A549 (cell line): ENCODE measurements around the gene ATXN7L1. TPM values are rescaled to one million over a fixed set of nuclear protein-coding genes. Genes with fewer than 3 reads are reported as not detected.

Source experiments
- ATAC-seq, 2 experiments: fragments of 200-7000 bp in 1 of 2; fragments of >200 bp in 1 of 2; cut with Nextera tagmentation in 1 of 2; cut with Tn5 transposase in 1 of 2; 3 replicates each; pipeline versions ENCODE4 v1.8.0 to v1.9.1; 2018 to 2020; ENCODE audit warnings: mild to moderate bottlenecking in 1 of 2, moderate library complexity in 1 of 2
- CTCF ChIA-PET: fragments of 300-600 bp; sonication (Branson Sonifier 250); formaldehyde crosslinking; extraction: SDS; loops from one replicate; lab custom pipeline; 2021; ENCODE audit warnings: antibody characterized with exemption, inconsistent platforms; lab: Yijun Ruan, JAX
- POLR2A ChIA-PET: fragments of 350-600 bp; formaldehyde crosslinking; extraction: SDS; loops from one replicate; lab custom pipeline; 2021; ENCODE audit warnings: antibody characterized with exemption, inconsistent platforms; lab: Yijun Ruan, JAX
- DNase-seq, 2 experiments: peaks; one replicate each; pipeline versions ENCODE4 v3.0.0 to v3.0.0-alpha.2; 2011 to 2016; ENCODE audit warnings: low read depth in 1 of 2, low spot score in 1 of 2
- FAIRE-seq: peaks from 2 replicates; lab custom pipeline; 2011; peaks lifted over from hg19 to GRCh38; lab: Jason Lieb, UNC
- H3K27ac ChIP-seq, 2 experiments: fragments of >200 bp; sonication (Bioruptor Twin); formaldehyde crosslinking; 3 replicates each; pipeline ENCODE4 v1.5.1; 2016 to 2017
- H3K4me1 ChIP-seq: fragments of >200 bp; sonication (Bioruptor Twin); formaldehyde crosslinking; 3 replicates; pipeline ENCODE4 v1.6.1; 2016
- H3K4me2 ChIP-seq: fragments of >200 bp; sonication (Bioruptor Twin); formaldehyde crosslinking; 3 replicates; pipeline ENCODE4 v1.6.1; 2016
- H3K4me3 ChIP-seq: fragments of >200 bp; sonication (Bioruptor Twin); formaldehyde crosslinking; 3 replicates; pipeline ENCODE4 v1.5.1; 2016
- H3K9me3 ChIP-seq: fragments of >200 bp; sonication (Bioruptor Twin); formaldehyde crosslinking; 3 replicates; pipeline ENCODE4 v1.6.1; 2016
- BHLHE40 ChIP-seq: IDR thresholded peaks from 2 replicates; pipeline ENCODE4 v1.6.1; 2012; ENCODE audit warnings: low read depth, low read length, inconsistent platforms
- CBX2 ChIP-seq: fragments of 200-600 bp; sonication (generic); IDR thresholded peaks from 2 replicates; pipeline ENCODE4 v1.6.1; 2016; ENCODE audit warnings: low read depth, mild to moderate bottlenecking, borderline replicate concordance
- CBX8 ChIP-seq: fragments of 200-600 bp; sonication (generic); IDR thresholded peaks from 2 replicates; pipeline ENCODE4 v1.6.1; 2016
- CEBPB ChIP-seq, 2 experiments: fragments of >200 bp in 1 of 2; sonication (Bioruptor Twin) in 1 of 2; formaldehyde crosslinking in 1 of 2; IDR thresholded peaks; 2 replicates each; pipeline ENCODE4 v1.6.1; 2012 to 2016
- CHD2 ChIP-seq: fragments of 150-350 bp; IDR thresholded peaks from 2 replicates; pipeline ENCODE4 v1.6.1; 2014; ENCODE audit warnings: low read length; ENCODE audit not compliant: partially characterized antibody
- CHD4 ChIP-seq: fragments of 200-600 bp; sonication (generic); IDR thresholded peaks from 2 replicates; pipeline ENCODE4 v1.6.1; 2016; ENCODE audit warnings: antibody characterized with exemption, mild to moderate bottlenecking, borderline replicate concordance
- EHF ChIP-seq: fragments of 250-450 bp; sonication (Bioruptor Pico); IDR thresholded peaks from 2 replicates; pipeline ENCODE4 v1.5.0; 2020; ENCODE audit warnings: mild to moderate bottlenecking
- EP300 ChIP-seq, 2 experiments: fragments of >200 bp; sonication (Bioruptor Twin); formaldehyde crosslinking; IDR thresholded peaks; 2 replicates in 1 of 2; 3 replicates in 1 of 2; pipeline ENCODE4 v1.6.1; 2016 to 2017
- ESRRA ChIP-seq: fragments of 150-350 bp; IDR thresholded peaks from 2 replicates; pipeline ENCODE4 v1.6.1; 2014; ENCODE audit warnings: mild to moderate bottlenecking, low read length, borderline replicate concordance
- FOSL2 ChIP-seq, 2 experiments: fragments of 450-650 bp in 1 of 2; fragments of >200 bp in 1 of 2; sonication (Bioruptor Twin) in 1 of 2; formaldehyde crosslinking; IDR thresholded peaks; 2 replicates each; pipeline versions ENCODE4 v1.5.0 to v1.6.1; 2016 to 2020; ENCODE audit warnings: mild to moderate bottlenecking in 1 of 2, moderate library complexity in 1 of 2
- GATA3 ChIP-seq: IDR thresholded peaks from 2 replicates; pipeline ENCODE4 v1.6.1; 2012; ENCODE audit warnings: borderline replicate concordance
- HEYL ChIP-seq: fragments of 250-450 bp; sonication (Bioruptor Pico); IDR thresholded peaks from 2 replicates; pipeline ENCODE4 v1.8.0; 2021; ENCODE audit warnings: mild to moderate bottlenecking, moderate library complexity
- HOXB13 ChIP-seq: fragments of 250-450 bp; sonication (Bioruptor Pico); IDR thresholded peaks from 2 replicates; pipeline ENCODE4 v1.5.0; 2020; ENCODE audit warnings: low read depth, mild to moderate bottlenecking, moderate library complexity
- HOXB5 ChIP-seq: fragments of 250-450 bp; sonication (Bioruptor Pico); IDR thresholded peaks from 2 replicates; pipeline ENCODE4 v1.5.0; 2020; ENCODE audit warnings: mild to moderate bottlenecking, moderate library complexity
- JUN ChIP-seq, 2 experiments: fragments of >200 bp; sonication (Bioruptor Twin); formaldehyde crosslinking; IDR thresholded peaks; 2 replicates in 1 of 2; 3 replicates in 1 of 2; pipeline ENCODE4 v1.6.1; 2016 to 2017
- JUNB ChIP-seq: fragments of >200 bp; sonication (Bioruptor Twin); formaldehyde crosslinking; IDR thresholded peaks from 2 replicates; pipeline ENCODE4 v1.6.1; 2016
- KDM5A ChIP-seq: fragments of 200-600 bp; sonication (generic); IDR thresholded peaks from 2 replicates; pipeline ENCODE4 v1.6.1; 2016; ENCODE audit warnings: antibody characterized with exemption, mild to moderate bottlenecking
- MAFK ChIP-seq: fragments of 450-650 bp; IDR thresholded peaks from 2 replicates; pipeline ENCODE4 v1.6.1; 2014; ENCODE audit not compliant: partially characterized antibody
- MYC ChIP-seq: IDR thresholded peaks from 2 replicates; pipeline ENCODE4 v1.6.1; 2012; ENCODE audit warnings: mild to moderate bottlenecking, inconsistent platforms, low read length, improper control_type of control experiment, borderline replicate concordance
- NR3C1 ChIP-seq: fragments of >200 bp; sonication (Bioruptor Twin); formaldehyde crosslinking; IDR thresholded peaks from 3 replicates; pipeline ENCODE4 v1.6.1; 2017
- PHF8 ChIP-seq: fragments of 200-600 bp; sonication (generic); IDR thresholded peaks from 2 replicates; pipeline ENCODE4 v1.6.1; 2016; ENCODE audit warnings: low read depth, mild to moderate bottlenecking, antibody characterized with exemption, moderate library complexity, borderline replicate concordance
- POLR2A ChIP-seq: IDR thresholded peaks from 2 replicates; pipeline ENCODE4 v1.6.1; 2012; ENCODE audit warnings: mild to moderate bottlenecking, low read length
- RARB ChIP-seq: fragments of 250-450 bp; sonication (Bioruptor Pico); IDR thresholded peaks from 2 replicates; pipeline ENCODE4 v1.8.0; 2021; ENCODE audit warnings: mild to moderate bottlenecking, moderate library complexity
- RNF2 ChIP-seq: fragments of 200-600 bp; sonication (generic); IDR thresholded peaks from 2 replicates; pipeline ENCODE4 v1.6.1; 2016; ENCODE audit warnings: low read depth, mild to moderate bottlenecking, antibody characterized with exemption, moderate library complexity, borderline replicate concordance
- SMC3 ChIP-seq: fragments of >200 bp; sonication (Bioruptor Twin); formaldehyde crosslinking; IDR thresholded peaks from 3 replicates; pipeline ENCODE4 v1.6.1; 2018; ENCODE audit warnings: inconsistent platforms
- SREBF2 ChIP-seq: fragments of 450-650 bp; IDR thresholded peaks from 2 replicates; pipeline ENCODE4 v1.6.1; 2014; ENCODE audit warnings: mild to moderate bottlenecking, moderate library complexity
- TFCP2L1 ChIP-seq: fragments of 250-450 bp; sonication (Bioruptor Pico); IDR thresholded peaks from 2 replicates; pipeline ENCODE4 v1.5.0; 2021; ENCODE audit warnings: mild to moderate bottlenecking
- TP53 ChIP-seq: fragments of 250-450 bp; sonication (Bioruptor Pico); IDR thresholded peaks from 2 replicates; pipeline ENCODE4 v1.5.0; 2021; ENCODE audit warnings: mild to moderate bottlenecking, moderate library complexity
- ZC3H11A ChIP-seq: fragments of 450-650 bp; IDR thresholded peaks from 2 replicates; pipeline ENCODE4 v1.6.1; 2014; ENCODE audit warnings: antibody characterized with exemption, mild to moderate bottlenecking
- ZFP36 ChIP-seq: fragments of 450-650 bp; IDR thresholded peaks from 2 replicates; pipeline ENCODE4 v1.6.1; 2014; ENCODE audit warnings: borderline replicate concordance; ENCODE audit not compliant: partially characterized antibody
- WGBS: methylation state at CpG from one replicate; pipeline ENCODE4 v1.1.6; 2017; ENCODE audit errors: missing lambda C conversion rate; 5-methylcytosine and 5-hydroxymethylcytosine counted together
- polyA plus RNA-seq, 4 experiments: library from polyadenylated mRNA; depleted of rRNA in 3 of 4; stranded (reverse); fragments of >200 nt; fragmentation: RNase III in 1 of 4; extraction: RNeasy Plus Mini Kit Qiagen cat#74134 plus additional on column Dnase treatment in 1 of 4; gene quantifications; 2 replicates in 3 of 4; 3 replicates in 1 of 4; pipeline ENCODE4 v1.2.3, GENCODE V29; 2011 to 2017
- TF ChIP-seq, protein P1 (sequence below): fragments of 450-650 bp; IDR thresholded peaks from 2 replicates; pipeline ENCODE4 v1.6.1; 2014; ENCODE audit warnings: antibody characterized with exemption
- TF ChIP-seq, protein P2 (sequence below): fragments of 200-600 bp; sonication (generic); IDR thresholded peaks from 2 replicates; pipeline ENCODE4 v1.6.1; 2016; ENCODE audit warnings: antibody characterized with exemption, mild to moderate bottlenecking, moderate library complexity
- TF ChIP-seq, protein P3 (sequence below): IDR thresholded peaks from 2 replicates; pipeline ENCODE4 v1.6.1; 2012; ENCODE audit warnings: low read depth, borderline replicate concordance
- TF ChIP-seq, protein P4 (sequence below): fragments of >200 bp; sonication (Bioruptor Twin); formaldehyde crosslinking; IDR thresholded peaks from 3 replicates; pipeline ENCODE4 v1.5.1; 2016
- TF ChIP-seq, protein P5 (sequence below): IDR thresholded peaks from 2 replicates; pipeline ENCODE4 v1.6.1; 2012

The ATXN7L1 gene
- polyA plus RNA-seq, 2 of the 4 experiments (the other 2 are of a cell fraction), result 4.5 to 5.7 TPM

DNA sequence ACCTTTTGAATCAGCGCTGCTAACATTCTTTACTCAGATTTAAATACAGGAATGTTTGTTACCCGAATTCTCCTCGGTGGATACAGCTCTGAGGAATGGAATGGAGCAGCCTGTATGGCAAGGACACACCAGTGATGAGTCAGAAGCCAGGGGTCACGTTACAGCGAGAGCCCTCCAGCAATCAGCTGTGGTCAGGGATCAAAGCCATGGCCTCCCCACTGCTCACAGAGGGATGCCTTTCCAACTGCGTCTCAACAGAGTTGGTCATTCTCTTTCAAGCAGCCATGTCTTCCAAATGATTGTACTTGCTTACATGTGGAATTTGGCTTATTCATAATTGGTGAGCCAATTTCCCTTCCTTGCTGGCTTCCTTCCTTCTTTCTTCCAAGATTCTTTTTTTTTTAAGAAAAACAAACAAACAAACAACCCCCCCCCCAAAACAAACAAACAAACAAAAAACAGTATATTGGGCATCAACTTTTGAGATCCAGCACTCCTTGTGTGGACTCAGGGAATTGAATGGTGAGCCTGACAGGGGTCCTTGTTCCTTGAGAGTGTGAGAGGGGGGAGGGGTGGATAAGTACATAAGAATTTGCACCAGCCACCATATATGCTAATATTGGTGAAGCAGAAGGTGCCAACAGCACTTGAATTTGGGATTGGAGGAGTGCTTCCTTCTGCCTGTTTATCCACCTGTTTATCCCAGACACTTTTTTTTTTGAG lies 100.2 kb downstream of the ATXN7L1 start:
- Histone ChIP-seq H3K4me2 (peak overlapping the region; percentile 58), H3K4me1 (peaks cover 29% of the 10 kb centered on the region), H3K9me3 (no peaks in the 10 kb centered on the region), H3K27ac (peak overlapping the region; percentile 49 to 83; a peak in 5 of 6 replicates), H3K4me3 (no peak overlapping the region)
- peak; percentile 93 to 97 for ATAC-seq
- POLR2A ChIA-PET, result interaction anchor here (1.1 kb wide), 1 partner anchor 101 kb away, joined by 4 read pairs; no protein-coding TSS in a partner anchor
- peak; percentile 67 to 83 for DNase-seq
- WGBS, result 4% methylated on average over 6 of the region's 6 CpGs
- peak; percentile 18 for FAIRE-seq
- CTCF ChIA-PET, result interaction anchor here (0.6 to 2.0 kb wide), 5 partner anchors 9 to 378 kb away, joined by 3 to 9 read pairs (median 3); no protein-coding TSS in a partner anchor
- TF ChIP-seq EP300 (IDR thresholded peaks at IDR 0.05), result peak in 1 of 2 experiments; percentile 62; a peak in 1 of 5 replicates
- TF ChIP-seq CBX2, result no peak
- TF ChIP-seq CEBPB (IDR thresholded peaks at IDR 0.05), result no peak; a peak in 1 of 4 replicates
- TF ChIP-seq ZFP36, result no peak
- TF ChIP-seq ESRRA, result no peak
- TF ChIP-seq NR3C1, result no peak
- peak; percentile 72 for TF ChIP-seq FOSL2 (IDR thresholded peaks at IDR 0.05)
- TF ChIP-seq FOSL2 (CRISPR knock-in tag; IDR thresholded peaks at IDR 0.05), result peak; percentile 89
- no peak for TF ChIP-seq SREBF2
- TF ChIP-seq RARB (CRISPR knock-in tag), result no peak
- TF ChIP-seq BHLHE40, result 0 out of 2 replicates have a peak, but pooled peaks have one; percentile 28
- 0 out of 3 replicates have a peak, but pooled peaks have one; percentile 12 for TF ChIP-seq SMC3
- 0 out of 2 replicates have a peak, but pooled peaks have one; percentile 64 for TF ChIP-seq CHD4
- no peak for TF ChIP-seq KDM5A
- no peak for TF ChIP-seq TP53 (CRISPR knock-in tag)
- TF ChIP-seq HEYL (CRISPR knock-in tag), result no peak
- no peak for TF ChIP-seq HOXB5
- TF ChIP-seq HOXB13 (CRISPR knock-in tag), result no peak
- TF ChIP-seq ZC3H11A, result no peak
- TF ChIP-seq GATA3, result peak; percentile 78
- TF ChIP-seq, protein P1, sequence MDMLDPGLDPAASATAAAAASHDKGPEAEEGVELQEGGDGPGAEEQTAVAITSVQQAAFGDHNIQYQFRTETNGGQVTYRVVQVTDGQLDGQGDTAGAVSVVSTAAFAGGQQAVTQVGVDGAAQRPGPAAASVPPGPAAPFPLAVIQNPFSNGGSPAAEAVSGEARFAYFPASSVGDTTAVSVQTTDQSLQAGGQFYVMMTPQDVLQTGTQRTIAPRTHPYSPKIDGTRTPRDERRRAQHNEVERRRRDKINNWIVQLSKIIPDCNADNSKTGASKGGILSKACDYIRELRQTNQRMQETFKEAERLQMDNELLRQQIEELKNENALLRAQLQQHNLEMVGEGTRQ, result peak; percentile 33; the same call in 1 of the 2 replicates
- no peak for TF ChIP-seq CBX8
- no peak for TF ChIP-seq POLR2A
- peak in 1 of 2 experiments; percentile 53; a peak in 1 of 5 replicates for TF ChIP-seq JUN (IDR thresholded peaks at IDR 0.05)
- TF ChIP-seq JUNB, result peak; percentile 73
- TF ChIP-seq, protein P2, sequence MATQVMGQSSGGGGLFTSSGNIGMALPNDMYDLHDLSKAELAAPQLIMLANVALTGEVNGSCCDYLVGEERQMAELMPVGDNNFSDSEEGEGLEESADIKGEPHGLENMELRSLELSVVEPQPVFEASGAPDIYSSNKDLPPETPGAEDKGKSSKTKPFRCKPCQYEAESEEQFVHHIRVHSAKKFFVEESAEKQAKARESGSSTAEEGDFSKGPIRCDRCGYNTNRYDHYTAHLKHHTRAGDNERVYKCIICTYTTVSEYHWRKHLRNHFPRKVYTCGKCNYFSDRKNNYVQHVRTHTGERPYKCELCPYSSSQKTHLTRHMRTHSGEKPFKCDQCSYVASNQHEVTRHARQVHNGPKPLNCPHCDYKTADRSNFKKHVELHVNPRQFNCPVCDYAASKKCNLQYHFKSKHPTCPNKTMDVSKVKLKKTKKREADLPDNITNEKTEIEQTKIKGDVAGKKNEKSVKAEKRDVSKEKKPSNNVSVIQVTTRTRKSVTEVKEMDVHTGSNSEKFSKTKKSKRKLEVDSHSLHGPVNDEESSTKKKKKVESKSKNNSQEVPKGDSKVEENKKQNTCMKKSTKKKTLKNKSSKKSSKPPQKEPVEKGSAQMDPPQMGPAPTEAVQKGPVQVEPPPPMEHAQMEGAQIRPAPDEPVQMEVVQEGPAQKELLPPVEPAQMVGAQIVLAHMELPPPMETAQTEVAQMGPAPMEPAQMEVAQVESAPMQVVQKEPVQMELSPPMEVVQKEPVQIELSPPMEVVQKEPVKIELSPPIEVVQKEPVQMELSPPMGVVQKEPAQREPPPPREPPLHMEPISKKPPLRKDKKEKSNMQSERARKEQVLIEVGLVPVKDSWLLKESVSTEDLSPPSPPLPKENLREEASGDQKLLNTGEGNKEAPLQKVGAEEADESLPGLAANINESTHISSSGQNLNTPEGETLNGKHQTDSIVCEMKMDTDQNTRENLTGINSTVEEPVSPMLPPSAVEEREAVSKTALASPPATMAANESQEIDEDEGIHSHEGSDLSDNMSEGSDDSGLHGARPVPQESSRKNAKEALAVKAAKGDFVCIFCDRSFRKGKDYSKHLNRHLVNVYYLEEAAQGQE, result no peak
- TF ChIP-seq MAFK, result no peak
- TF ChIP-seq, protein P3, sequence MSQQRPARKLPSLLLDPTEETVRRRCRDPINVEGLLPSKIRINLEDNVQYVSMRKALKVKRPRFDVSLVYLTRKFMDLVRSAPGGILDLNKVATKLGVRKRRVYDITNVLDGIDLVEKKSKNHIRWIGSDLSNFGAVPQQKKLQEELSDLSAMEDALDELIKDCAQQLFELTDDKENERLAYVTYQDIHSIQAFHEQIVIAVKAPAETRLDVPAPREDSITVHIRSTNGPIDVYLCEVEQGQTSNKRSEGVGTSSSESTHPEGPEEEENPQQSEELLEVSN, result no peak
- TF ChIP-seq PHF8, result no peak
- TF ChIP-seq RNF2, result no peak
- no peak for TF ChIP-seq EHF
- TF ChIP-seq, protein P4, sequence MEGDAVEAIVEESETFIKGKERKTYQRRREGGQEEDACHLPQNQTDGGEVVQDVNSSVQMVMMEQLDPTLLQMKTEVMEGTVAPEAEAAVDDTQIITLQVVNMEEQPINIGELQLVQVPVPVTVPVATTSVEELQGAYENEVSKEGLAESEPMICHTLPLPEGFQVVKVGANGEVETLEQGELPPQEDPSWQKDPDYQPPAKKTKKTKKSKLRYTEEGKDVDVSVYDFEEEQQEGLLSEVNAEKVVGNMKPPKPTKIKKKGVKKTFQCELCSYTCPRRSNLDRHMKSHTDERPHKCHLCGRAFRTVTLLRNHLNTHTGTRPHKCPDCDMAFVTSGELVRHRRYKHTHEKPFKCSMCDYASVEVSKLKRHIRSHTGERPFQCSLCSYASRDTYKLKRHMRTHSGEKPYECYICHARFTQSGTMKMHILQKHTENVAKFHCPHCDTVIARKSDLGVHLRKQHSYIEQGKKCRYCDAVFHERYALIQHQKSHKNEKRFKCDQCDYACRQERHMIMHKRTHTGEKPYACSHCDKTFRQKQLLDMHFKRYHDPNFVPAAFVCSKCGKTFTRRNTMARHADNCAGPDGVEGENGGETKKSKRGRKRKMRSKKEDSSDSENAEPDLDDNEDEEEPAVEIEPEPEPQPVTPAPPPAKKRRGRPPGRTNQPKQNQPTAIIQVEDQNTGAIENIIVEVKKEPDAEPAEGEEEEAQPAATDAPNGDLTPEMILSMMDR, result no peak
- no peak for TF ChIP-seq MYC
- TF ChIP-seq, protein P5, sequence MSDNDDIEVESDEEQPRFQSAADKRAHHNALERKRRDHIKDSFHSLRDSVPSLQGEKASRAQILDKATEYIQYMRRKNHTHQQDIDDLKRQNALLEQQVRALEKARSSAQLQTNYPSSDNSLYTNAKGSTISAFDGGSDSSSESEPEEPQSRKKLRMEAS, result peak; percentile 68
- no peak for TF ChIP-seq CHD2
- TF ChIP-seq TFCP2L1 (CRISPR knock-in tag), result no peak
